HG03575 (cell line): ENCODE measurements around the gene FHOD3.
"Not testable (repeated sequence)": the region's sequence is repeated elsewhere in the genome, so short reads cannot be mapped to it uniquely, and the experiment has no call there.

Experiments
- ATAC-seq: cut with Tn5 transposase; IDR thresholded peaks from one replicate; pipeline ENCODE4 v1.9.1; 2021; ENCODE audit not compliant: unreplicated experiment, insufficient number of reproducible peaks, low FRiP score; ENCODE audit errors: extremely low read depth

Gene FHOD3

DNA sequence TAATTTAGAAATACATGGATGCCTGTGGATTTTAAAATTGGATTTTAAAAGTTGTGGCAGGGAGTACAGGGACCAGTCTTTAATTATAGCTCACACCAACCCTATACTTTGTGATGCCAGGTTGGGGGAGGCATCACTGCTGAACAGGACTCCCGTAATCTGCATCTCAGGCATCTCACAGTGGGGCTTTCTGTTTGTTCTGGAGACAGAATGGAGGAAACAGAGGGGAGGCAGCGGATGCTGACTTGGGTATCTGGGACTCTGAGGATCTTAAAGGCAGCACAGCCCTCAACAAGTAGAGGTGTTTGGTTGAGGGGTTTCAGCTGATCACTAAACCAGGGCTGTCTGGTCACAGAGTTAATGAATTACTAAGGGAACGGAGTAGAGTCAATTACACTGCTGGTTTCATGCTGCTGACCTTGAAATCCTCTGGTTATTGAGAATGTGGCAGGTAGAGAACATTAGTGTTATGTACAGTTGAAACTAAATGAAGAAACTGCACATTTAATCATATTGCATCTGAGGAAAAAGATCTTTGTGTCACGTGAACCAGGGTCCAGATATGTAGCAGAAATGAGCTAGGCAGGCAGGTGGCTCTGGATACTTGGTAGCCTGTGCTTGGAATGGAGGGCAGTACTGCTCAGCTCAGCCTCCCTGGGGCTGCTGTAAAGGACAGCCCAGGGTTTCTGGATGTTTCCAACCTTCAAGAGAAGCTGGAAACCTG, 40.3 kb downstream of the FHOD3 start:
- ATAC-seq = no peak

DNA sequence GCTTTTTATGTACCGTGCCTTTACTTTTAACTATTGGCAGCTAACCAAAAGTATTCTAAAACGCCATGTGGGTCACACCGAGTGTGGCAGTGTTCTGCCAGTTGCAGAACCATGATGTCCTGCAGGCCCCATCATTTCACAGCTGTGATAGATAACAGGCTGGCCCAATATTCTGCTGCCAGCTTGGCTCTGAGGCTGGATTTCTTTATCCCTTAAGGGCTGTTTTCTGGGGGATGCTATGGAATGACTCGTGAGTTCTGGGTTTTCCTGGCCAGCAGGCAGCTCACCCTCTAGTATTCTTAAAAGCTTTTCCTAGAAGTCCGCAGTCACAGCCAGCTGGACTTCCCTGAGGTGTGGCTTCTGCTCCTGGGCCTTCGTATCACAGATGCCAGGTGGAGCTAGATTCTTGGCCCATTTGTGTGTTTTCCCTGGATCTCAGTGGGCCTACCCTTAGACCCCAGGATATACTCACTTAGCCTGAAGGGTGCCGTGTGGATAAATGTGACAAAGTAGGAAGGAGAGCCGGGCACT, 41.0 kb downstream of the FHOD3 start:
- no peak for ATAC-seq

DNA sequence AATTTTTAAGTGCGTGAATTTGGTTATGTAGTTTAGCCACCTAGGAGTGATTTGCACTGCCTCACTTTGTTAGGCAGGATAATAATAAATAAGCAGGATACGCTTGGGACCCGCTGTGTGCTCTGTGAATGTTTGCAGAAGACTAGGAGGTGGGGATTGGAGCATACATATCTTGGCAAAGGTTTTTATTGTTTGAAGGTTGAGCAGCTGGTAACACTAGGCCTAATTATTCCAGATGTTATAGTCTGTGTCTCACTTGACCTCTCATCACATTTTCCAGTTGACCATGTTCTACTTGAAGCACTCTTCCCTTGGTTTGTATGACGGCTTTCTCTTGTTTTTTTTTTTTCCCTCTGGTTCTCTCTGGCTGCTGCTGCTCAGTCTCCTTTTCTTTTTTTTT, 42.7 kb downstream of the FHOD3 start:
- no peak for ATAC-seq

DNA sequence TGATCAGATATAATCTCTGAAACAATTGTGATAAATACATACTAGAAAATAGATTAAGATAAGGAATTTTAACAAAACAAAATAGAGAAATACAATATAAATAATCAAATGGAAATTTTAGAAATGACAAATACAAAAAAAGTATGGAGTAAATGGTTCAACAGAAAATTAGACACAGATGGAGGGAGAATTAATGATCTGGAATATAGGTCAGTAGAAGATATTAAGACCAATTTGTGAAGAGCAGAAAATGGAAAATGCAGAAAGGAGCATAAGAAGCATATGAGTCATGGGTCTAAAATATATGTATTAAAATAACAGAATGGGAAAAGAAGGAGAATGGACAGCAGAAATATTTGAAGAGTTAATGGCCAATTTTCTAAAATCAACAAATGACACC, 44.4 kb downstream of the FHOD3 start:
- ATAC-seq = no peak

DNA sequence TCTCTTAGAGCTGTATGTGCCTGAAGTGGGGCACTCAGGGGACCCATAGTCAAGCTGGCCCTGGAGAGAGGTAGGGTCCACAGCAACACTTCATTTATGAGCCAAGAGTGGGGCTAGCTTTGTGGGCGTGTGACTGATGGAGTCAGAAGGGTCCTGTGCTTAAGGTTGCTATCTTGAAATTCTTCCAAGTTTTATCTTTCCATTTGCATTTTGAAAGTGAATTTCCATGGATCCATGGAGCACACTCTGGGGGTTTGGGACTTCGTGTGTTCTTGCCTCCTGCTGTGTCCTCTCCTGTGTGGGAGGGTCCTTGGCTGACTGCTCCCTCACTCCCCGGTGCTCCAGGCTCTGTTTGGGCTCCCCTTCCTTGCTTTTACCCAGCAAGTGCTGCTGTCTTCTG, 50.8 kb downstream of the FHOD3 start:
- no peak for ATAC-seq

DNA sequence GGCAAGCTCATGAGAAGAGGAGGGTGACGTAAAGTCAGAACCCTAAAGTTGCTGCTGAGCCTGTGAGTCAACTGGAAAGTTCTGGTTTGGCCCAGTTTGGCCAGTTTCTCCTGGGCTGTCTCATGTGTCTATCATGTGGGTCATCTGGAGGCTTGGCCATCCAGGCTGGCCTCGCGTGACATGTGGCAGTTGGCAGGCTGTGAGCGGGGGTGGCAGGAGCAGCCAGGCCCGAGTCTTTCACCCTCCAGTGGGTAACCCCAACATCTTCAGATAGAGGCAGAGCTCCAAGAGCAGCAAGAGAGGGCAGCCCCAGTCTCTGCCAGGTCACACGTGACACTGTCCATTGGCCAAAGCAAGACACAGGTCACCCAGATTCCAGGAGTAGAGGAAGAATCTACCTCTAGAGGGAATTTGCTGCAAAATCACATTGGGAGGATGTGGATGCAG, 51.5 kb downstream of the FHOD3 start:
- ATAC-seq = no peak

DNA sequence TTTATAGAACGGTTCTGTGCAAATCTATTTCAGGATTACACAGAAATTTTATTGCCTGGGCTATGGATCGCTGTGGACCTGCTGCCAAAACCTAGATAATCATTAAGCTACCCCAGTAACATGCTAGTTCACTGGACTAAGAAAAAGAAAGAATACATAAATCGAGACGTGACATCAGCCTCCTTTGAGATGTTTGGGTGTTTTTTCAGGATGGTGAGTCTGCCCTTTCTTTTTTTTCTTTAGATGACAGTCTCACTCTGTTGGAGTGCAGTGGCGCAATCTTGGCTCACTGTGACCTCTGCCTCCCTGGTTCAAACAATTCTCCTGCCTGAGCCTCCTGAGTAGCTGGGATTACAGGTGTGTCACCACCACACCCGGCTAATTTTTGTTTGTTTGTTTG, 52.0 kb downstream of the FHOD3 start:
- ATAC-seq = no peak

DNA sequence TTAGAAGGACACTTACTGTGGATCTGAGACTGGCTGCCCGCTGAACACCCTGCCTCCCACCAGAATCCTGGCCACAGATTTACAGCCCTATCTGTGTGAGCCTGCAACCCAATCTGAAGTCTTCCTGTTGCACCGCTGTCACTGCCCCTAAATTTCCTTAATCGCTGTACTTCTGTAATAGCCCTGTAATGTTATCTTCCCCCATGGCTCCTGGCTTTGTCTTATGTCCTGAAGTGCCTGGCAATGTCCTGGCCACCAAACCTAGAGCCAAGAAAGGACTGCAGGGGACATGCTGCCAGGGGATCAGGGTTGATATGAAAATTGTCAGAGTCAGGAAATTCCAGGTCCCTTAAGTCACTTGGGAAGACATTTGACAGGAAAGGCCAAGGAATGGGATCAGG, 52.7 kb downstream of the FHOD3 start:
- no peak for ATAC-seq

DNA sequence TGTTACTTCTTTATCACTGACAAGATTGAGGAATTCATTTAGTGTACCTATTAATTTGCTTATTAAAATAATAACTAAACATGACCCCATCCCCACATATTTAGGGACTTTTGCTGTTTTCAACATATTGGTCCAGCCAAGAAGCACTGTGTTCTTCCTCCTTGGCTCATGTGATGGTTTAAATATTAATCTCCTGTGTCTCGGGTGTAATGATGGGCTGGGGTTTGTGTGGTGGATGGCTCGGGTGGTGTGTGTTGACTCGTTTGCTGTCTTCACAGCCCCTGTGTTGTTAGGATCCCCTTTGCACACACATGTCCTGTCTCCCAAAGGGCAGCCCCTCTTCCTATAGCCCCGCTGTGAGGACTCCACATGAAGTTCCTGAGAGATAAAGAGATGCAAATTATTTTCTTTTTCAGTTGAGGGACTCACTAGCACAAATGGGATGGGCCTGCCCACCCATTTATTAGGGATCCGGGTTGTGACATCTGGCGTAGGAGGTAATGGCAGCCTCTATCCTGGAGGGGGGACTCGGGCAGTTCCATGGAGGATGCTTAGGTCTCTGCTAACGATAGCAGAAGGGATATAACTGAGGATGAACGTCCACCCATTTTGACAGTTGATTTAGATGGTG, 53.4 kb downstream of the FHOD3 start:
- no peak for ATAC-seq

DNA sequence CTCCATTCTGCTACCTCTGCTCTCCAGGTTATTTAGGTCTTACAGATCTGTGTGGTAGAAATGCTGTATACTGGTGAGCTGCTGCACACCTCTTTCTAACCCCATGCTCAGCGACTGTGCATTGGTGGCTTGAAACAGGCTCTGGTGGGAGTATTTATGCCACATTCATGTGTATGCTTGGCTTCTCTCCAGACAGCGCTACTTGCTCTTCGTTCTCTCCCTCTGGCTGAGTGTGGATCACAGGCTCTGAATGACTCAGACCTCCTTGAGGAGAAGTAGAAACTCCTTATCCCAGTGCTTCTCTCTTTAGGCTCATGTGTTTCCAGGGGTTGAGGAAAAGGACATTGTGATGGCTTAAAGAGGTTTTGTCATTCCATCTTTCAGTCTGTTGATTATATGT, 54.9 kb downstream of the FHOD3 start:
- ATAC-seq = no peak

DNA sequence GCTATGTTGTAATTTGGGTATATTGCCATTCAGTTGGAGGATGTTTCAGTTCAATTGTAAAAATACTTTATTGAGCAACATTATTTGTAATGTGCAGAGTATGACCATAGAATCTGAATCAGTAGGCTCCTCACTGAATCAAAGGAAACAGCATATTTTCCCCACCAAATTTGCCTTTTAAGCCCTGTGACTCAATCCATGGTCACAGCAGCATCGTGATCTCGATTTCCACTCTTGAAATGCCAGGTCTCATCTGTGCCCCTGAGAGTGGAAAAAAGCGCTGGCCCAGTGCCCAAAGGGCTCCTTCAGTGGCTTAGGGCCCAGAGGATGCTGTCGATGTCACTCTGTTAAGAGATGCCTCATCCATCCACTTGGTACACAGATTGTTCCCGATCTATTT, 57.5 kb downstream of the FHOD3 start:
- no peak for ATAC-seq

DNA sequence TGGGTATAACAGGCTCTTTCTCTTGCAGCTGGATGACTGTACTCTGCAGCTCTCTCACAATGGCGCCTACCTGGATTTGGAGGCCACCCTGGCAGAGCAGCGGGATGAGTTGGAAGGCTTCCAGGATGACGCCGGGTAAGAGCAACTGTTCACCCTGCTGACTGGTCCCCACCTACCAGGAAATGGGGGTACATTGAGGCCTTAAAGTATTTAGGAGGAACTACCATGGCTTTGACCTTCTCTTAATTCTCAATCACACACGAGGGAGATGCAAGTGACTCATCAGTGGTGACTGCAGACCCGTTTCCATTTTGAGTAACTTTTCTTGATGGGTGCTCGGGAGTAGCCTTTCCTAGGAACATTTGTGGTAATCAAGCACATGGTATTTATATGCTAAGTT, 58.0 kb downstream of the FHOD3 start:
- no peak for ATAC-seq

DNA sequence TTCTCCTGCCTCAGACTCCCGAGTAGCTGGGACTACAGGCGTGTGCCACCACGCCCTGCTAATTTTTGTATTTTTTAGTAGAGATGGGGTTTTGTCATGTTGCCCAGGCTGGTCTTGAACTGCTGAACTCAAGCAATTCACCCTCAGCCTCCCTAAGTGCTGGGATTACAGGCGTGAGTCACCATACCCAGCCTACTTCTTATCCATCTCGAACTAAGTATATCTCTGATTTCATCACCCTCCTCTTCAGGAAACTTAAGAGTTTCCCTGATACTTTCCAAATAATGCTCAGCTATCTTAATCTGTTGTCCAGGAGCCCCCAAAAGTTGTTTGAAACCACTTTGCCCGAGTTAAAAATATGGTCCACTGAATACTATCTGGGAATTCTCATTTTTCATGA, 59.2 kb downstream of the FHOD3 start:
- not testable (repeated sequence) for ATAC-seq

DNA sequence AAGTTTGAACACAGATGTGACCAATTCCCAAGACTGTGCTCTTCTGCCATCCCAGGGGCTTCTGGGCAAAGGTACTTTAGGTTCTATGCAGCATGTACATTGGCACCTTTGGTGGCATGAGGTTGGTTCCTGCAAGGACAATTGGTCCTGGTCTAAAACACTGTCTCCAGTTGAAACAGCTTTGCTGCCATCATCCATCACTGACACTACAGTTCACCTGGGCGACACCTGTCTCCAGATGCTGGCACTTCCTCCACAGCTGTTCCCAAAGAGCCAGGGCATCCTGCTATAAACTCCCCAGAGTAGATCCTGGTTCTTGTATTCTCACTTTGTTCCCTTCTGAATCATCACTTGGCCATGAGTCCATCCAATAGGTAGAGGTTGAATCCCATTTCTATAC, 60.6 kb downstream of the FHOD3 start:
- no peak for ATAC-seq

DNA sequence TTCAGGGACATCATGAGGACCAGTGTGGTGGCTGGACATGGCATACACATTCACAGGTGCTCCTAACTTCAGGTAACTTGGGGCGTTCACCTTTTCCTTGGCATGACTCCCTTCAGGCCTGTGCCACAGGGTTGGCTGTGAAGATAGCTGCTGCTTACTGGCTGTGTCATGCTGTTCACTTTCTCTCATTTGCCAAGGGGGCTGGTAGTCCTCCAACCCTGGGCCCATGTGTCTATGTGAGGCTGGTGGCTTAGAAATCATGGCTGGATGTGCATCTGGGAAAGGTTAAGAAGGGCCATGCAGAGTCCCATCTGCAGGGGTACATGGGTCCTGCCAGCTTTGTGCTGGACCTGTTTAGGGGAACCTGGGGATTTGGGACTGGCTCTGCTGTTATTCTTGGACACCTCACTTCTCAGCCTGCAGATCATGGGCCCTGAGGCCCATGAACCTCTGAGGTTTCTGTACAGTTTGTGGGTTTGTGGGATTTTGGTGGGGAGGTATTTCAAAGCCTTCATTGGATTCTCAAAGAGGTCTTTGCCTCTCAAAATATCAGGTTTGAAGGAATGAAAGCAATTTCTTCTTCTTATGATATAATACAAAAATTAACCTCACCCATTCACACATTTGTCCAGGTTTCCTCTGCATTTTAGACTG, 62.9 kb downstream of the FHOD3 start:
- no peak for ATAC-seq

DNA sequence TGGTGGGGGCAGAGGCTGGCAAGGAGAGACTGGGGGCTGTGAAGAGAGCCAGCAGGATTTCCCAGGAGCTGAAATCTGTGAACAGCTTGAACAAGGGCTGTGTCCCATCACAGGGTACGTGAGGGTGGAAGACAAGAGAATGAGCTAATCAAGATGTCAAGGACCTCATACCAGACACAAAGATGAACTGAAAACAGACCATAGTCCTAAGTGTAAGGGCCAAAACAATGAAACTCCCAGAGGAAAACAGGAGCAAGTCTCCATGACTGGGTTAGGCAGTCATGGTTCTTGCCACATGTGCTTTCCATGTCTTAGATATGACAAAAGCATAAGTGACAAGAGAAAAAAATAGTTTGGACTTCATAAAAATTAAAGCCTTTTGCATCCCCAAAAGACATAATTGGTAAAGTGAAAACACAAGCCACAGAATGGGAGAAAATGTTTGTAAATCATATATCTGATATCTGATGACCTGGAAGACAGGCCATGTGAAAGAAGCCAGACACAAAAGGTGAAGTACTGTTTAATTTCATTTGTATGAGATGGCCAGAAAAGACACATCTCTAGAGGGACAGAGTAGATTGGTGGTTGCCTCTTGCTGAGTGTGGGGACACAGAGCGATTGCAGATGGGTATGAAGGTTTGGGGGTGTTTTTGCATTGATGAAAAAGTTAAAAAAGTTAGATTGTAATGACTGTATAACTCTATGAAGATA, 67.6 kb downstream of the FHOD3 start:
- no peak for ATAC-seq

DNA sequence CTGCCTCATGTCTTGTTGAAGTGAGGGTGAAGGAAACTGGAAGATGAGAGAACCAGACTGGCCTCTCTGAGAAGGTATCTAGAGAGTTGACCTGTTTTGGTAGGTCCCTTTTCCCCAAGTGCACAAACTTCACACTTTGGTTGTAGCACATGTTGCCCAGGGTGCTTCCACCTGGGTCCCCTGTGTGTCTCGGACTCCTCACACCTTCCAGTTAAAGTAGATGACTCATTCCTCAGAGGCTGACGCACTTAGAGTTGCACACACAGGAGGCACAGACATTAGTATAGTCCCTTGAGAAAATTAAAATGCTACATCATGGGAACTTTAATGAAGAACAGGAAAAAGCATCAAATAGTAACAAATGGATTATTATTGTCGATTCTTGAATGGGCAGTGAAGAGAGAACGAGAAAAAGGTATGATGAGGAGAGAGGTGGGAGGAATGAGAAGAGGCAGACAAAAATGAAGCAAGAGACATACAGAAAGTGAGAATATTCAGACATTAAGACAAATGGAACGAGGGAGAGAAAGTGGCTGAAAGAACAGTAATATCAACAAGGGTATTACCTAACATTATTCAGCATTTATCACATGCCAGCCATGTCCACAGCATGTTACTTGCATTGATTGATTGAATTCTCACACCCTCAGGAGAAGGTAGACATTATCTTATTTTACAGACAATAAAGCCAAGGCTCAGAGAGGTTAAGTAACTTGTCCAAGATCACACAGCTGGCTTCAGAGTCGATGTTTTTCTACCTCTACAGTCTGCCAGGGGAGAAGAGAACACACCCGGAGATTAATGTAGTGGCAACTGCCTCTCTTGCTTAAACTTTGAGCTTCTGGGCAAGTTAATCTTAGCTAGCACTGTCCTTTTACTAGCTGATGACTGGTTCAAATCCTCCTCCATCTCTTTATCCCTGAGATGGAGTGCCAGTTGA, 68.6 kb downstream of the FHOD3 start:
- no peak for ATAC-seq

DNA sequence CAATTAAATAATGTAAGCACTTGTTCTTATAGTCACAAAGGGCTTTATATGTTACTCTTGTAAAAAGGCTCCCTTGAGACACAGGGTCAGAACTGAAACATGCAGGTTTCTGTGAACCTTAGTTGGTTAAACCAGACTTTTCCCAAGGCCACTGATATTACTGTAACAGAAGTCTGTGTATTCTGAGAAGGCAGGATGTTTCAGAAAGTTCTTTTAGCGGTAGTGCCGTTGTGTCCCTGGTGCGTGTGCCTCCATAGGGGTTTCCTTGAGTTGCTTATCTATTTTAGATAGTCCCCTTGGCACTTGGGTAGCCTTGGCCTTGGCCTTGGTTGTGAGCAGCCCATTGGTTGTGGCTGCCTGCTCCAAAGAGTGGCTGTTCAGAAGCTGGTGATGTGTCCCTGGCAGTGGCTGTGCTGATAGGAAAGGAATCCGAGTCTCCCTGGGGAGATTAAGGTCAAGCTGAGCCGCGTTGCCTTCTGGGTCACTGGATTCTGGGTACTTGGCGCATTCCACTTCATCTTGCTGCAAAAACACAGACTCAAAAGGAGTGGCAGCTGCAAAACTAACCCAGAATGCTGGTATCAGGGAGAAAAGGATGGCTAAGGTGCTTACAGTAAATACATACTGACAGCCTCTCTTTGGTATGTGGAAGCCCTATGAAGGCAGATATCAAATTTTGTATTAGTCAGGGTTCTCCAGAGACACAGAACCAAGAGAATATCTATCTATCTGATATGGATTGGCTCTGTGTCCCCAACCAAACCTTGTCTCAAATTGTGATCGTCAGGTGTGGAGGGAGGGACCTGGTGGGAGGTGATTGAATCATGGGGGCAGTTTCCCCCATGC, 69.7 kb downstream of the FHOD3 start:
- no peak for ATAC-seq
